Neural progenitor cell (in vitro differentiated cells): ENCODE measurements around the gene SHISAL1. TPM values are rescaled to one million over a fixed set of nuclear protein-coding genes. Genes with fewer than 3 reads are reported as not detected.

Source experiments
- DNase-seq: peaks from one replicate; pipeline ENCODE4 v3.0.0-alpha.2; 2016; ENCODE audit warnings: low spot score
- H2AFZ ChIP-seq: fragments of 200-600 bp; sonication (generic); replicated peaks from 2 replicates; pipeline ENCODE4 v1.6.1; 2016; ENCODE audit warnings: antibody characterized with exemption
- H3F3A ChIP-seq: fragments of 200-600 bp; sonication (generic); 2 replicates; pipeline ENCODE4 v1.6.1; 2016; ENCODE audit warnings: antibody characterized with exemption, low read depth
- H3K27ac ChIP-seq: fragments of 200-600 bp; sonication (generic); 2 replicates; pipeline ENCODE4 v1.5.1; 2016; ENCODE audit warnings: mild to moderate bottlenecking
- H3K27me3 ChIP-seq: fragments of 200-600 bp; sonication (generic); 2 replicates; pipeline ENCODE4 v1.6.1; 2016; ENCODE audit warnings: mild to moderate bottlenecking, moderate library complexity
- H3K36me3 ChIP-seq: fragments of 200-600 bp; sonication (generic); 2 replicates; pipeline ENCODE4 v1.5.1; 2016
- H3K4me1 ChIP-seq: fragments of 200-600 bp; sonication (generic); 2 replicates; pipeline ENCODE4 v1.6.1; 2016; ENCODE audit warnings: mixed run types
- H3K4me2 ChIP-seq: fragments of 200-600 bp; sonication (generic); 2 replicates; pipeline ENCODE4 v1.6.1; 2016
- H3K4me3 ChIP-seq: fragments of 200-600 bp; sonication (generic); 2 replicates; pipeline ENCODE4 v1.5.1; 2016
- H3K79me2 ChIP-seq: fragments of 200-600 bp; sonication (generic); 2 replicates; pipeline ENCODE4 v1.6.1; 2016; ENCODE audit warnings: low read depth
- H3K9ac ChIP-seq: fragments of 200-600 bp; sonication (generic); 2 replicates; pipeline ENCODE4 v1.6.1; 2016
- H3K9me3 ChIP-seq: fragments of 200-600 bp; sonication (generic); 2 replicates; pipeline ENCODE4 v1.5.1; 2016; ENCODE audit warnings: low read depth
- H4K20me1 ChIP-seq: fragments of 200-600 bp; sonication (generic); 2 replicates; pipeline ENCODE4 v1.6.1; 2016; ENCODE audit warnings: low read depth
- H3K27ac Mint-ChIP-seq: 3 replicates; pipeline ENCODE4 v1.8.0; 2021; ENCODE audit warnings: mixed read lengths
- H3K27me3 Mint-ChIP-seq: 2 replicates; pipeline ENCODE4 v1.8.0; 2022; ENCODE audit warnings: low read depth, mild to moderate bottlenecking, inconsistent platforms, moderate library complexity, mixed read lengths; ENCODE audit not compliant: insufficient read depth
- H3K36me3 Mint-ChIP-seq: 3 replicates; pipeline ENCODE4 v1.8.0; 2021; ENCODE audit warnings: mixed read lengths
- H3K4me1 Mint-ChIP-seq: 3 replicates; pipeline ENCODE4 v1.8.0; 2021; ENCODE audit warnings: mixed read lengths
- H3K4me3 Mint-ChIP-seq: 3 replicates; pipeline ENCODE4 v1.8.0; 2021; ENCODE audit warnings: mild to moderate bottlenecking, moderate library complexity, mixed read lengths
- H3K9me3 Mint-ChIP-seq: 3 replicates; pipeline ENCODE4 v1.8.0; 2020; ENCODE audit warnings: mixed read lengths
- EZH2 ChIP-seq: fragments of 200-600 bp; sonication (generic); IDR thresholded peaks from 2 replicates; pipeline ENCODE4 v1.6.1; 2017; ENCODE audit warnings: antibody characterized with exemption, mild to moderate bottlenecking, moderate library complexity
- EZH2phosphoT487 ChIP-seq: fragments of 200-600 bp; sonication (generic); IDR thresholded peaks from 2 replicates; pipeline ENCODE4 v1.6.1; 2017; ENCODE audit warnings: antibody characterized with exemption
- total RNA-seq: library from RNA; depleted of rRNA; stranded (reverse); fragments of >200 nt; gene quantifications from 2 replicates; pipeline ENCODE4 v1.2.3, GENCODE V29; 2015; ENCODE audit warnings: low replicate concordance
- TF ChIP-seq, protein P1 (sequence below): fragments of 200-600 bp; sonication (generic); IDR thresholded peaks from 2 replicates; pipeline ENCODE4 v1.5.1; 2017; ENCODE audit warnings: antibody characterized with exemption, mild to moderate bottlenecking

Gene SHISAL1
- total RNA-seq, 1 donor from 2014 or later = 4.4 TPM

DNA sequence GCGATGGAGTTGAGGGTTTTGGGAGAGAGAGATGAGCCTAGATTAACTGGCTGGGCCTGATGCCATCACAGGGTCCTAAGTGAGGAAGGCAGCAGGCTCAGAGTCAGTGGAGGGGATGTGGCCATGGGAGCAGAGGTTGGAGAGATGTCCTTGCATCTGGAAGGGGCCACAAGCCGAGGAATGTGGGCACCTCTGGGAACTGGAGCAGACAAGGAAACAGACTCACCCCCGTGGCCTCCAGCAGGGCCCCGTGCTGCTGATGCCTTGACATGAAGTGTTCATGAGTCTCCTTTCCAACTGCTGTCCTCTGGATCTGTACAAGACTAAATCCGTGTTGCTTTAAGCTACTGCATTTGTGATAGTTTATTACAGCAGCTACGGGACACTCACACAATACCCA lies 49.2 kb downstream of the SHISAL1 start:
- no peak overlapping the region for H3K4me2 ChIP-seq
- H3F3A ChIP-seq = no peaks in the 10 kb centered on the region
- H3K4me3 ChIP-seq = no peak overlapping the region
- no peaks in the 10 kb centered on the region for H3K36me3 ChIP-seq
- H3K27me3 ChIP-seq = no peaks in the 10 kb centered on the region
- H4K20me1 ChIP-seq = no peaks in the 10 kb centered on the region
- Mint-ChIP-seq H3K4me3 (peak overlapping the region; percentile 15), H3K27ac (peak overlapping the region; percentile 80), H3K27me3 (peaks cover 13% of the 10 kb centered on the region), H3K36me3 (peaks cover 3% of the 10 kb centered on the region), H3K4me1 (peaks cover 7% of the 10 kb centered on the region), H3K9me3 (peaks cover 5% of the 10 kb centered on the region)
- H3K9me3 ChIP-seq = no peaks in the 10 kb centered on the region
- H2AFZ ChIP-seq = no peak overlapping the region
- H3K4me1 ChIP-seq = peaks cover 10% of the 10 kb centered on the region
- no peak overlapping the region for H3K27ac ChIP-seq
- DNase-seq = no peak
- no peaks in the 10 kb centered on the region for H3K79me2 ChIP-seq
- TF ChIP-seq, protein P1, sequence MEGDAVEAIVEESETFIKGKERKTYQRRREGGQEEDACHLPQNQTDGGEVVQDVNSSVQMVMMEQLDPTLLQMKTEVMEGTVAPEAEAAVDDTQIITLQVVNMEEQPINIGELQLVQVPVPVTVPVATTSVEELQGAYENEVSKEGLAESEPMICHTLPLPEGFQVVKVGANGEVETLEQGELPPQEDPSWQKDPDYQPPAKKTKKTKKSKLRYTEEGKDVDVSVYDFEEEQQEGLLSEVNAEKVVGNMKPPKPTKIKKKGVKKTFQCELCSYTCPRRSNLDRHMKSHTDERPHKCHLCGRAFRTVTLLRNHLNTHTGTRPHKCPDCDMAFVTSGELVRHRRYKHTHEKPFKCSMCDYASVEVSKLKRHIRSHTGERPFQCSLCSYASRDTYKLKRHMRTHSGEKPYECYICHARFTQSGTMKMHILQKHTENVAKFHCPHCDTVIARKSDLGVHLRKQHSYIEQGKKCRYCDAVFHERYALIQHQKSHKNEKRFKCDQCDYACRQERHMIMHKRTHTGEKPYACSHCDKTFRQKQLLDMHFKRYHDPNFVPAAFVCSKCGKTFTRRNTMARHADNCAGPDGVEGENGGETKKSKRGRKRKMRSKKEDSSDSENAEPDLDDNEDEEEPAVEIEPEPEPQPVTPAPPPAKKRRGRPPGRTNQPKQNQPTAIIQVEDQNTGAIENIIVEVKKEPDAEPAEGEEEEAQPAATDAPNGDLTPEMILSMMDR = no peak
- TF ChIP-seq EZH2 = no peak
- TF ChIP-seq EZH2phosphoT487 = no peak
- H3K9ac ChIP-seq = no peak overlapping the region

DNA sequence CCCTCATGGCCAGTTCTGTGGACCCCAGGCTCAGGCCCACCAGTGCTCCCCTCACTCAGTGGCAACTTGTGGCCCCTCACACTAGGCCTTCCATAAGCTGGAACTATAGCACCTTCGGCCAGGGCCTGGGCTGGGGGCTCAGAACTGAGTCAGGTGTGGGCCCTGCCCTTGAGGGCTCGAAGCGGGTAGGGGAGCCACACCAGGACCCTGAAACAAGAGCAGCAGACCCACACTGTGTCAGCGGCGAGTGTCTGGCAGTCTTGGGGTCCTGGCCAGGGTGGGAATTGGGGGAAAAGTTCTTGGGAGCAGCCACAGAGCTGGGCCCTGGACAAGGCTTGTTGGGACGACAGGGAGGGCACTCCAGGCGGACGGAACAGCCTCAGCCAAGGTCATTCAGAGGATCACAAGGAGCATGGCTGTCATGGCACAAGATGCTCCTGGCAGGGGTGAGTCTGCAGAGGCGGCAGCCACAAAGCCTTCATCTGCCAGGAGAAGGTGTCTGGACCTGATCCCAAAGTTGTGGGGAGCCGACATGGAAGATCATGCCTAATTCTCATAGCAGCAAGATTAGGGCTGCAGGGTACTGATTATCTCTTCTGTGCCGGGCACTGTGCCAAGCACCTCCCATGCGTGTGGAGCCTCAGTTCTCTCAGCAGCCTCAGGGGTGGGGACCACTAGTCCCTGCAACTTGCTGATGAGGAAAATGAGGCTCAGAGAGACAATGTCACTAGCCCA lies 50.7 kb downstream of the SHISAL1 start:
- Histone ChIP-seq H3F3A (peaks cover 9% of the 10 kb centered on the region), H3K9me3 (no peaks in the 10 kb centered on the region), H3K9ac (no peak overlapping the region), H3K27ac (no peak overlapping the region), H3K27me3 (no peaks in the 10 kb centered on the region), H3K36me3 (no peaks in the 10 kb centered on the region), H3K79me2 (no peaks in the 10 kb centered on the region), H2AFZ (no peak overlapping the region), H4K20me1 (no peaks in the 10 kb centered on the region), H3K4me2 (no peak overlapping the region), H3K4me1 (peaks cover 11% of the 10 kb centered on the region), H3K4me3 (no peak overlapping the region)
- Mint-ChIP-seq H3K4me3 (peak overlapping the region; percentile 15), H3K9me3 (peaks cover 5% of the 10 kb centered on the region), H3K27me3 (peaks cover 13% of the 10 kb centered on the region), H3K4me1 (peaks cover 8% of the 10 kb centered on the region), H3K27ac (no peak overlapping the region), H3K36me3 (peaks cover 3% of the 10 kb centered on the region)
- no peak for TF ChIP-seq EZH2
- no peak for TF ChIP-seq EZH2phosphoT487
- TF ChIP-seq, protein P1 = no peak
- no peak for DNase-seq

DNA sequence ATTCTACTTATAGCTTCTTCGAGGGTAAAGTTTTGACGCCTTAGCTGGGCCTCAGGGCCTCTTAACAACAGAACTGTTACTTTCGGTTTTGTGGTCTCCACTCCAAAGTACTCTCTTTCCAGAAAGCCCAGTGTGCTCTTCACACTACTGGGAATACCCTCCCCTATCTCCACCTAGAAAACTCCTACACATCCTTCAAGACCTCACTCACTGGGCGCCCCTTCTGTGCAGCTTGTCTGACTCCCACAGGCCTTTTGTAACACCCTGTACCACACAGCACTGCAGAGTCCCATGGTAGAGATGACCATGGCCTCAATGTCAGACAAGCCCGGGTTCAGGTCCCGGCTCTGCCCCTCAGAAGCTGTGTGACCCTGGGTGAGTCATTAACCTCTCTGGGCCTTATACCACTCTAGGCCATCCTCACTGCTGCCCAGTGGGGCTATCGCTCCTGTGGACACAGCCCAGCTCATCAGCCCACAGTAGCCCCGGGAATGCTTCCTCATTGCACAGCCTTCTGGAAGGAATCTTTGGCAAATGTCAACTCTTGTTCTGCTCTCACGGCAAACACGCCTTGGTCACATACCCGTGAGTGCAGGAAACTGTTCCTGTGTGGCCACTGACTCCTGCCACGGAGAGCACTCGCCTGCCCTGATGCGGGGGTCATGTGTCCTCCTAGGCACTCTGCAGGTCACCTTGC lies 51.4 kb downstream of the SHISAL1 start:
- Histone ChIP-seq H3K27me3 (no peaks in the 10 kb centered on the region), H3K4me2 (no peak overlapping the region), H4K20me1 (no peaks in the 10 kb centered on the region), H2AFZ (no peak overlapping the region), H3K79me2 (no peaks in the 10 kb centered on the region), H3K9ac (no peak overlapping the region), H3K4me3 (no peak overlapping the region), H3F3A (peaks cover 16% of the 10 kb centered on the region), H3K9me3 (no peaks in the 10 kb centered on the region), H3K27ac (no peak overlapping the region), H3K36me3 (no peaks in the 10 kb centered on the region), H3K4me1 (peaks cover 18% of the 10 kb centered on the region)
- no peak for DNase-seq
- Mint-ChIP-seq H3K27ac (no peak overlapping the region), H3K4me1 (peaks cover 15% of the 10 kb centered on the region), H3K27me3 (peaks cover 11% of the 10 kb centered on the region), H3K9me3 (peaks cover 5% of the 10 kb centered on the region), H3K36me3 (peaks cover 3% of the 10 kb centered on the region), H3K4me3 (peak overlapping the region; percentile 15)
- TF ChIP-seq EZH2 (no peak), EZH2phosphoT487 (no peak)
- TF ChIP-seq, protein P1 = no peak
